Measurements from ENCODE around the gene FAH. TPM values are rescaled to one million over a fixed set of nuclear protein-coding genes. Genes with fewer than 3 reads are reported as not detected.

Gene FAH
- total and polyA plus RNA-seq, 2 donors (not counting 1 experiment from before 2014, with no cell fraction given) = 1.1 to 5.1 TPM

GRCh38 chr15:80120636-80121035, 32.2 kb upstream of the FAH start:
- H3K79me2 ChIP-seq (ENCODE audit: control insufficient read depth, insufficient read depth, low read length) = peaks cover 27% of the 10 kb centered on the region
- H4K20me1 ChIP-seq (ENCODE audit: control insufficient read depth, insufficient read depth, low read length, poor library complexity, severe bottlenecking) = peaks cover 44% of the 10 kb centered on the region
- TF ChIP-seq CTCF (IDR thresholded peaks at IDR 0.05) = no peak
- no peak for TF ChIP-seq EZH2 (IDR thresholded peaks at IDR 0.05; ENCODE audit: borderline replicate concordance, insufficient read depth, low read depth, low read length, poor library complexity, severe bottlenecking)
- peaks cover 20% of the 10 kb centered on the region for H3K4me1 Mint-ChIP-seq
- DNase-seq (no peak), ATAC-seq (ENCODE audit: low read depth) (no peak)
- no peak overlapping the region for H3K4me3 ChIP-seq (ENCODE audit: control extremely low read depth in 1 of 5, extremely low read depth in 1 of 5, insufficient read depth in 1 of 5, low read depth in 2 of 5, low read length in 4 of 5)
- no peaks in the 10 kb centered on the region for H3K27me3 Mint-ChIP-seq
- no peak overlapping the region for H3K9ac ChIP-seq (ENCODE audit: low read length)
- H3K27ac Mint-ChIP-seq = no peak overlapping the region
- peaks cover 12 to 43% of the 10 kb centered on the region in 2 experiments for H3K36me3 ChIP-seq (replicated peaks in 1 of 2; ENCODE audit: control extremely low read depth in 1 of 2, control insufficient read depth in 1 of 2, extremely low read depth in 1 of 2, insufficient read depth in 2 of 2, low read length in 1 of 2)
- no peaks in the 10 kb centered on the region for H3K9me3 ChIP-seq (ENCODE audit: control extremely low read depth in 1 of 3, control insufficient read depth in 2 of 3, insufficient read depth in 1 of 3, low read length in 2 of 3)
- H3K4me1 ChIP-seq (ENCODE audit: control insufficient read depth in 2 of 2, insufficient read depth in 2 of 2, low read length in 2 of 2) = no peaks in the 10 kb centered on the region
- H2AFZ ChIP-seq (ENCODE audit: insufficient read depth, low read depth, low read length, poor library complexity, severe bottlenecking) = no peak overlapping the region
- H3K27ac ChIP-seq (ENCODE audit: low read length in 2 of 2) = no peak overlapping the region
- intact Hi-C loops (cut with micrococcal nuclease) = loop anchor here (2.0 kb wide), 1 partner anchor 14 kb away; no protein-coding TSS in a partner anchor
- no peak overlapping the region for H3K4me3 Mint-ChIP-seq
- no peaks in the 10 kb centered on the region for H3K27me3 ChIP-seq (replicated peaks in 1 of 4; ENCODE audit: control extremely low read depth in 1 of 4, control insufficient read depth in 3 of 4, insufficient read depth in 4 of 4, low read length in 3 of 4)
- ChIA-PET CTCF (no interaction called here), POLR2A (no interaction called here)
- no peak overlapping the region for H3K4me2 ChIP-seq (replicated peaks; ENCODE audit: low read depth, low read length, poor library complexity, severe bottlenecking)
- no peaks in the 10 kb centered on the region for H3K9me3 Mint-ChIP-seq (ENCODE audit: insufficient read depth)
- 86% methylated on average over 1 of the region's 1 CpG for WGBS (ENCODE audit: insufficient coverage)

- TF ChIP-seq EZH2 (IDR thresholded peaks at IDR 0.05; ENCODE audit: borderline replicate concordance, insufficient read depth, low read depth, low read length, poor library complexity, severe bottlenecking) (no peak), CTCF (IDR thresholded peaks at IDR 0.05) (no peak)
- WGBS (ENCODE audit: insufficient coverage) = no CpG with 5 or more reads among the region's 4 CpGs
- no peaks in the 10 kb centered on the region for H3K27me3 Mint-ChIP-seq
- Histone ChIP-seq H3K9ac (ENCODE audit: low read length) (no peak overlapping the region), H4K20me1 (ENCODE audit: control insufficient read depth, insufficient read depth, low read length, poor library complexity, severe bottlenecking) (peaks cover 44% of the 10 kb centered on the region), H3K4me3 (ENCODE audit: control extremely low read depth in 1 of 5, extremely low read depth in 1 of 5, insufficient read depth in 1 of 5, low read depth in 2 of 5, low read length in 4 of 5) (no peak overlapping the region), H3K27me3 (replicated peaks in 1 of 4; ENCODE audit: control extremely low read depth in 1 of 4, control insufficient read depth in 3 of 4, insufficient read depth in 4 of 4, low read length in 3 of 4) (no peaks in the 10 kb centered on the region), H3K27ac (ENCODE audit: low read length in 2 of 2) (no peak overlapping the region), H3K4me2 (replicated peaks; ENCODE audit: low read depth, low read length, poor library complexity, severe bottlenecking) (no peak overlapping the region), H2AFZ (ENCODE audit: insufficient read depth, low read depth, low read length, poor library complexity, severe bottlenecking) (no peak overlapping the region), H3K9me3 (ENCODE audit: control extremely low read depth in 1 of 3, control insufficient read depth in 2 of 3, insufficient read depth in 1 of 3, low read length in 2 of 3) (no peaks in the 10 kb centered on the region), H3K79me2 (ENCODE audit: control insufficient read depth, insufficient read depth, low read length) (peaks cover 19% of the 10 kb centered on the region), H3K4me1 (ENCODE audit: control insufficient read depth in 2 of 2, insufficient read depth in 2 of 2, low read length in 2 of 2) (no peaks in the 10 kb centered on the region), H3K36me3 (replicated peaks in 1 of 2; ENCODE audit: control extremely low read depth in 1 of 2, control insufficient read depth in 1 of 2, extremely low read depth in 1 of 2, insufficient read depth in 2 of 2, low read length in 1 of 2) (peaks cover 13 to 48% of the 10 kb centered on the region in 2 experiments)
- ATAC-seq (ENCODE audit: low read depth) (no peak), DNase-seq (no peak)
- CTCF ChIA-PET = interaction anchor here (1.0 kb wide), 1 partner anchor 8 kb away, joined by 3 read pairs; no protein-coding TSS in a partner anchor
- no peaks in the 10 kb centered on the region for H3K9me3 Mint-ChIP-seq (ENCODE audit: insufficient read depth)
- no peak overlapping the region for H3K4me3 Mint-ChIP-seq
- POLR2A ChIA-PET = no interaction called here
- intact Hi-C loops (cut with micrococcal nuclease) = loop anchor here (2.0 kb wide), 1 partner anchor 15 kb away; no protein-coding TSS in a partner anchor
- H3K27ac Mint-ChIP-seq = no peak overlapping the region
- H3K4me1 Mint-ChIP-seq = peaks cover 15% of the 10 kb centered on the region
Observed at GRCh38 chr15:80121546-80121945, 31.3 kb upstream of the FAH start.
